Measurements from ENCODE around the gene GLT6D1. TPM values are rescaled to one million over a fixed set of nuclear protein-coding genes. Genes with fewer than 3 reads are reported as not detected.

The GLT6D1 gene
- total and polyA plus RNA-seq, 2 of the 4 experiments (the other 2 are of a cell fraction): not detected

DNA sequence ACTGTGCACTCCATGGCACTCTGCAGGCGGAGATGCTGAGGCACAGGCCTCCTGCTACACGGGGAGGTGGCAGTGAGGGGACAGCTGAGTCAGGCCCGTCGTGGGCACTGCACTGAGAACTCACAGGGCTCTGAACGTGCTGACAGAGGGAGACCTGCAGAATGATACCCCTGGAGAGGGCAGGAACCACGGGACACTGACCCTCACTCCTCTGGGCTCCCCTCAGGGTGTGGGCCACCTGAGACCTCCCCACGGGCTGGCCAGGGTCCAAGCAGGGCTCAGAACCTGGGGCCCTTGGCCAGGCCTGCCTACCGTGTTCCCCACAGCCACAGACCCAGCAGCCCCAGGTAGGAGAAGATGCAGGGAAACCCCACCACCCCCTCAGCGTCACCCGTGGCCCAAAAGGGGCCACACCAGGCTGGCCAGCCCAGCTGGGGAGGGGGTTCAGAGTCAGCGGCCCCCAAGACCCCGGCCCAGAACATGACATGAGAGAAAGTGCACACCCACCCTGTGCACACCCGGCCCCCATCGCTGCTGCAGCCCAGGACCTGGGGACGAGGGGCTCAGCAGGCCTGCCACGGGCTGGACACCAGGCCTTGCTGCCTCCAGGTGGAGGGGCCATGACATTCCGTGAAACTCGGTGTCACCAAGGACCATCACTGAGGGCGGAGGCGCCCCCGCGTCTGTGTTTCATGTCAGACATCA is 30.9 kb downstream of the GLT6D1 start:
- Histone ChIP-seq H3K9me3 (ENCODE audit: control insufficient read depth, insufficient read depth, low read length) (no peaks in the 10 kb centered on the region), H3K56ac (ENCODE audit: extremely low read depth, insufficient read depth, low read length) (no peak overlapping the region), H2BK120ac (ENCODE audit: low read depth, low read length) (no peak overlapping the region), H3K79me1 (ENCODE audit: low read depth in 1 of 2, low read length in 2 of 2) (no peaks in the 10 kb centered on the region), H3K9ac (ENCODE audit: low read depth, low read length) (no peak overlapping the region), H2AK9ac (replicated peaks; ENCODE audit: low read depth, low read length, poor library complexity) (no peak overlapping the region), H3K27ac (ENCODE audit: insufficient read depth, low read length) (no peak overlapping the region), H3K9me1 (ENCODE audit: insufficient read depth, low read length) (no peaks in the 10 kb centered on the region), H3K36me3 (ENCODE audit: control insufficient read depth, insufficient read depth, low read length) (no peaks in the 10 kb centered on the region), H3K23ac (ENCODE audit: low read depth, low read length) (no peak overlapping the region), H2BK15ac (ENCODE audit: low read depth, low read length) (no peak overlapping the region), H4K20me1 (ENCODE audit: insufficient read depth, low read length) (no peaks in the 10 kb centered on the region), H2AFZ (replicated peaks; ENCODE audit: low read length, poor library complexity) (no peak overlapping the region), H2BK20ac (ENCODE audit: low read depth, low read length) (no peak overlapping the region), H3K4me1 (ENCODE audit: control insufficient read depth, insufficient read depth, low read length) (no peaks in the 10 kb centered on the region), H3K14ac (replicated peaks; ENCODE audit: low read depth, low read length) (no peak overlapping the region), H3K4me2 (ENCODE audit: low read depth, low read length) (no peak overlapping the region), H4K8ac (ENCODE audit: low read depth in 2 of 2, low read length in 2 of 2) (no peak overlapping the region), H3K4ac (ENCODE audit: low read depth, low read length) (no peak overlapping the region), H2BK5ac (ENCODE audit: low read depth, low read length, poor library complexity, severe bottlenecking) (no peak overlapping the region), H2AK5ac (ENCODE audit: low read depth, low read length) (no peak overlapping the region), H4K91ac (ENCODE audit: insufficient read depth, low read depth, low read length) (no peak overlapping the region), H3K27me3 (ENCODE audit: control insufficient read depth, insufficient read depth, low read length) (no peaks in the 10 kb centered on the region; the same call in 1 of the 2 replicates), H4K5ac (ENCODE audit: low read depth, low read length) (no peak overlapping the region), H3K18ac (ENCODE audit: low read depth, low read length) (no peak overlapping the region), H3K4me3 (ENCODE audit: insufficient read depth, low read depth, low read length) (no peak overlapping the region)
- intact Hi-C loops (cut with micrococcal nuclease): loop anchor here (10.0 kb wide), 1 partner anchor 186 kb away; no protein-coding TSS in a partner anchor
- in situ Hi-C loops (cut with MboI; ENCODE audit: low sequenced_read_pairs): loop anchor here (25.0 kb wide), 1 partner anchor 329 kb away; no protein-coding TSS in a partner anchor
- 61% methylated on average over 7 of the region's 22 CpGs; no CpG with 5 or more reads in 1 of the 2 experiments for WGBS, 2 experiments (ENCODE audit: extremely low coverage in 2 of 2, insufficient read length in 1 of 2)
- ATAC-seq (ENCODE audit: low read depth): no peak
- no peak for DNase-seq
- CTCF ChIA-PET: no interaction called here
- no TSS peak for BruUV-seq (replicated peaks)
- dilution Hi-C loops (cut with HindIII; ENCODE audit: low sequenced_read_pairs, unreplicated experiment): no loop called here
- POLR2A ChIA-PET (ENCODE audit: unreplicated experiment): no interaction called here
- TF ChIP-seq, protein P1, sequence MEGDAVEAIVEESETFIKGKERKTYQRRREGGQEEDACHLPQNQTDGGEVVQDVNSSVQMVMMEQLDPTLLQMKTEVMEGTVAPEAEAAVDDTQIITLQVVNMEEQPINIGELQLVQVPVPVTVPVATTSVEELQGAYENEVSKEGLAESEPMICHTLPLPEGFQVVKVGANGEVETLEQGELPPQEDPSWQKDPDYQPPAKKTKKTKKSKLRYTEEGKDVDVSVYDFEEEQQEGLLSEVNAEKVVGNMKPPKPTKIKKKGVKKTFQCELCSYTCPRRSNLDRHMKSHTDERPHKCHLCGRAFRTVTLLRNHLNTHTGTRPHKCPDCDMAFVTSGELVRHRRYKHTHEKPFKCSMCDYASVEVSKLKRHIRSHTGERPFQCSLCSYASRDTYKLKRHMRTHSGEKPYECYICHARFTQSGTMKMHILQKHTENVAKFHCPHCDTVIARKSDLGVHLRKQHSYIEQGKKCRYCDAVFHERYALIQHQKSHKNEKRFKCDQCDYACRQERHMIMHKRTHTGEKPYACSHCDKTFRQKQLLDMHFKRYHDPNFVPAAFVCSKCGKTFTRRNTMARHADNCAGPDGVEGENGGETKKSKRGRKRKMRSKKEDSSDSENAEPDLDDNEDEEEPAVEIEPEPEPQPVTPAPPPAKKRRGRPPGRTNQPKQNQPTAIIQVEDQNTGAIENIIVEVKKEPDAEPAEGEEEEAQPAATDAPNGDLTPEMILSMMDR (conservative IDR thresholded peaks at IDR 0.05; ENCODE audit: low read depth, low read length): no peak
- TF ChIP-seq CHD1 (IDR thresholded peaks at IDR 0.05; ENCODE audit: low read depth, low read length) (no peak), RFX5 (IDR thresholded peaks at IDR 0.05; ENCODE audit: low read depth, low read length) (no peak), SMC3 (IDR thresholded peaks at IDR 0.05; ENCODE audit: low read depth, low read length) (no peak), BHLHE40 (IDR thresholded peaks at IDR 0.05; ENCODE audit: low read depth, low read length) (no peak), MXI1 (IDR thresholded peaks at IDR 0.05; ENCODE audit: borderline replicate concordance, low read depth, low read length) (no peak), POLR2A (IDR thresholded peaks at IDR 0.05; ENCODE audit: low read depth, low read length) (no peak), NFE2L2 (IDR thresholded peaks at IDR 0.05; ENCODE audit: low read depth, low read length) (no peak), RAD21 (IDR thresholded peaks at IDR 0.05; ENCODE audit: low read length) (no peak), MAZ (IDR thresholded peaks at IDR 0.05; ENCODE audit: borderline replicate concordance, low read depth, low read length) (no peak), FOS (IDR thresholded peaks at IDR 0.05; ENCODE audit: low read depth, low read length) (no peak), CEBPB (IDR thresholded peaks at IDR 0.05; ENCODE audit: low read depth, low read length) (no peak)
- TF ChIP-seq, protein P2, sequence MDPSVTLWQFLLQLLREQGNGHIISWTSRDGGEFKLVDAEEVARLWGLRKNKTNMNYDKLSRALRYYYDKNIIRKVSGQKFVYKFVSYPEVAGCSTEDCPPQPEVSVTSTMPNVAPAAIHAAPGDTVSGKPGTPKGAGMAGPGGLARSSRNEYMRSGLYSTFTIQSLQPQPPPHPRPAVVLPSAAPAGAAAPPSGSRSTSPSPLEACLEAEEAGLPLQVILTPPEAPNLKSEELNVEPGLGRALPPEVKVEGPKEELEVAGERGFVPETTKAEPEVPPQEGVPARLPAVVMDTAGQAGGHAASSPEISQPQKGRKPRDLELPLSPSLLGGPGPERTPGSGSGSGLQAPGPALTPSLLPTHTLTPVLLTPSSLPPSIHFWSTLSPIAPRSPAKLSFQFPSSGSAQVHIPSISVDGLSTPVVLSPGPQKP (IDR thresholded peaks at IDR 0.05; ENCODE audit: borderline replicate concordance, low read depth, low read length): no peak
- TF ChIP-seq, protein P3, sequence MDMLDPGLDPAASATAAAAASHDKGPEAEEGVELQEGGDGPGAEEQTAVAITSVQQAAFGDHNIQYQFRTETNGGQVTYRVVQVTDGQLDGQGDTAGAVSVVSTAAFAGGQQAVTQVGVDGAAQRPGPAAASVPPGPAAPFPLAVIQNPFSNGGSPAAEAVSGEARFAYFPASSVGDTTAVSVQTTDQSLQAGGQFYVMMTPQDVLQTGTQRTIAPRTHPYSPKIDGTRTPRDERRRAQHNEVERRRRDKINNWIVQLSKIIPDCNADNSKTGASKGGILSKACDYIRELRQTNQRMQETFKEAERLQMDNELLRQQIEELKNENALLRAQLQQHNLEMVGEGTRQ (IDR thresholded peaks at IDR 0.05; ENCODE audit: low read depth, low read length): no peak

Measured in IMR-90 (cell line).